ENCODE measurements around the gene CD6. TPM values are rescaled to one million over a fixed set of nuclear protein-coding genes. Genes with fewer than 3 reads are reported as not detected.

CD6 gene
- total and polyA plus RNA-seq, 2 experiments from 2014 or later: 0.03 TPM; not detected in 1

DNA sequence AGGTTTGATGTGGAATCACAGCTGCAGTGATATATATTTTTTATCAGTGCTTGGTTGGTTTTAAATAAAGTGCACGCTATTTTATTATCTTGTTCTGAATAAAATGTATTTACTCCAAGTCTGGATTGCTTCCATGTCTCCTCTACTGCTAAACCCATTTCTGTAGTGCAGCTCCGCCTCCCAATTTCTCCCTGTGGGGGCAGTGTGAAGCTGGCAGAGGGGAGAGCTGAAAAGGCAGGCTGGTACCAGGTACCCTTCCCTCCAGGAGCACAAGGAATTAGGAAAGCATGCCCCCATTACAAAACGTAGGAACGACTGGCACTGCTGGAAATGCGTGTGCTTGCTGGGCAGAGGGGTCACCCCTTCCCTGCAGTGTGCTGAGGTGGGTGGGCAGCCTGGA lies 48.2 kb upstream of the CD6 start:
- no peak overlapping the region for H3K4me2 ChIP-seq
- TF ChIP-seq EZH2 (IDR thresholded peaks at IDR 0.05; ENCODE audit: borderline replicate concordance): no peak
- no peak for TF ChIP-seq EZH2phosphoT487 (IDR thresholded peaks at IDR 0.05; ENCODE audit: low read depth, severe bottlenecking, unreplicated experiment)
- TF ChIP-seq, protein P1, sequence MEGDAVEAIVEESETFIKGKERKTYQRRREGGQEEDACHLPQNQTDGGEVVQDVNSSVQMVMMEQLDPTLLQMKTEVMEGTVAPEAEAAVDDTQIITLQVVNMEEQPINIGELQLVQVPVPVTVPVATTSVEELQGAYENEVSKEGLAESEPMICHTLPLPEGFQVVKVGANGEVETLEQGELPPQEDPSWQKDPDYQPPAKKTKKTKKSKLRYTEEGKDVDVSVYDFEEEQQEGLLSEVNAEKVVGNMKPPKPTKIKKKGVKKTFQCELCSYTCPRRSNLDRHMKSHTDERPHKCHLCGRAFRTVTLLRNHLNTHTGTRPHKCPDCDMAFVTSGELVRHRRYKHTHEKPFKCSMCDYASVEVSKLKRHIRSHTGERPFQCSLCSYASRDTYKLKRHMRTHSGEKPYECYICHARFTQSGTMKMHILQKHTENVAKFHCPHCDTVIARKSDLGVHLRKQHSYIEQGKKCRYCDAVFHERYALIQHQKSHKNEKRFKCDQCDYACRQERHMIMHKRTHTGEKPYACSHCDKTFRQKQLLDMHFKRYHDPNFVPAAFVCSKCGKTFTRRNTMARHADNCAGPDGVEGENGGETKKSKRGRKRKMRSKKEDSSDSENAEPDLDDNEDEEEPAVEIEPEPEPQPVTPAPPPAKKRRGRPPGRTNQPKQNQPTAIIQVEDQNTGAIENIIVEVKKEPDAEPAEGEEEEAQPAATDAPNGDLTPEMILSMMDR (IDR thresholded peaks at IDR 0.05; ENCODE audit: poor library complexity): no peak
- no peaks in the 10 kb centered on the region for H3K9me2 ChIP-seq (replicated peaks; ENCODE audit: insufficient read depth)
- no peaks in the 10 kb centered on the region for H4K20me1 ChIP-seq (ENCODE audit: insufficient read depth, poor library complexity, severe bottlenecking)
- no peaks in the 10 kb centered on the region for H3K27me3 ChIP-seq
- H3K4me3 ChIP-seq: no peak overlapping the region
- no peaks in the 10 kb centered on the region for H3K9me3 ChIP-seq (ENCODE audit: low read depth)
- no peak for DNase-seq (ENCODE audit: low spot score)
- no peak overlapping the region for H2AFZ ChIP-seq
- peaks cover 26% of the 10 kb centered on the region for H3K79me2 ChIP-seq
- no peaks in the 10 kb centered on the region for H3K36me3 ChIP-seq (replicated peaks; ENCODE audit: insufficient read depth, low read depth)
- H3K4me1 ChIP-seq (ENCODE audit: insufficient read depth): peaks cover 8% of the 10 kb centered on the region
- WGBS (ENCODE audit: low lambda C conversion rate, missing lambda C conversion rate): 84% methylated on average over 5 of the region's 5 CpGs
- H3K27ac ChIP-seq: no peak overlapping the region

DNA sequence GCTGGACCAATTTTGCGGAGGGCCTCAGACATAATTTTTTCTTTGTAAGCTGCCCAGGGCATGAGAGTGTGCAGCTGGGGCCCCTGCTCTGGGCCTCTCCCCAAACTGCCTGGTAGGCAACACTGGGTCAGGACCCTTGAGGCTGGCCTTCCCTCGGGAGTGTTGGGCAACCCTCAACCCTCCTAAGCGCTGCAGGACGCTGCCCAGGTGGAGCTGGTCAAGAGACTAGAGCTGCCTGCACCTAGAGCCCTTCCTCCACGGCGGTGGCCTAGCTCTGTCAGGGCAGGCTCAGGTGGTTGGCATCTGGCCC lies 47.7 kb upstream of the CD6 start:
- Histone ChIP-seq H3K9me2 (replicated peaks; ENCODE audit: insufficient read depth) (no peaks in the 10 kb centered on the region), H3K36me3 (replicated peaks; ENCODE audit: insufficient read depth, low read depth) (no peaks in the 10 kb centered on the region), H3K79me2 (peaks cover 21% of the 10 kb centered on the region), H3K4me3 (peak overlapping the region; percentile 94), H3K27me3 (no peaks in the 10 kb centered on the region), H3K9me3 (ENCODE audit: low read depth) (no peaks in the 10 kb centered on the region), H2AFZ (no peak overlapping the region), H3K4me1 (ENCODE audit: insufficient read depth) (peaks cover 8% of the 10 kb centered on the region), H3K4me2 (peak overlapping the region; percentile 98), H3K27ac (no peak overlapping the region), H4K20me1 (ENCODE audit: insufficient read depth, poor library complexity, severe bottlenecking) (no peaks in the 10 kb centered on the region)
- DNase-seq (ENCODE audit: low spot score): no peak
- WGBS (ENCODE audit: low lambda C conversion rate, missing lambda C conversion rate): 58% methylated on average over 6 of the region's 6 CpGs
- no peak for TF ChIP-seq EZH2phosphoT487 (IDR thresholded peaks at IDR 0.05; ENCODE audit: low read depth, severe bottlenecking, unreplicated experiment)
- TF ChIP-seq EZH2 (IDR thresholded peaks at IDR 0.05; ENCODE audit: borderline replicate concordance): no peak
- TF ChIP-seq, protein P1 (IDR thresholded peaks at IDR 0.05; ENCODE audit: poor library complexity): no peak

DNA sequence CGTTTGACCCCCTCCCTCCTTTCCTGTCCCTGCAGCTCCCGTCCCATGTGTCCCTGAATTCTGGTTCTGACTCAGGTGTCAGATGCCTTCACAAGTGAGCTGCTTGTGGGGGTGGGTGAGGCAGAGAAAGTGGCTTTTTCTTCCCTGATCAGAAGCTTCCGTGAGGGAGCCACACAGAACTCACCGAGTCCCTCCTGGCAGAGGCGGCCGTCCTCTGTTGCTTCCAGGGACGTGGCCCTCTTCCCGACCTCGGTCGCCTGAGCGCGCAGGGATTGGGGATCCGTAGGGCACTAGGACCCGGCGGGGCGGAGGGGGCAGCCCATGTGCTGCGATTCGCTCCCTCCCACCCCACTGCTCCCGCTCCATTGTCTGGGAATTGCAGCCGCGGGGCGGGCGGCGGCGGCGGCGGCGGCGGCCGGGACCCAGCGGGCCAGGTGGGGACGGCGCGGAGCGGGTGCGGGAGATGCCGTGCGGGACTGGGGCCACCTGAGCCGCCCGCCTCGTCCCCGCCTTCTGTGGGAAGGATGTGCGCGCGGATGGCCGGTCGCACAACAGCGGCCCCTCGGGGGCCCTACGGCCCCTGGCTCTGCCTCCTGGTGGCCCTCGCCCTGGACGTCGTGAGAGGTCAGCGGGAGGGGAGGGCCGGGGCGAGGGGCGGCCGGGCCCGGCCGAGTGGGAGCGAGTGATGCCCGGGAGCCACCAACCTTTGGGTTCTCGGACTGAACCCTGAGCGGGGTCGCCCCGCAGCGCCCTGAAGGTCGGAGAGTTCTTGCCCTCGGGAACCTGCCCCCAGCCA lies 47.2 kb upstream of the CD6 start, which contains the start of gene TMEM132A:
Gene TMEM132A (plus strand): TSS at position 351 of the 796 bp plus-strand sequence. CDS start 174 bp downstream, at position 525.
- Histone ChIP-seq H3K9me3 (ENCODE audit: low read depth) (no peaks in the 10 kb centered on the region), H3K4me1 (ENCODE audit: insufficient read depth) (peaks cover 5% of the 10 kb centered on the region), H3K4me3 (peak within 1 kb of the TSS; percentile 94), H2AFZ (peak within 1 kb of the TSS; percentile 94), H3K27ac (no peak within 1 kb of the TSS), H3K9me2 (replicated peaks; ENCODE audit: insufficient read depth) (no peaks in the 10 kb centered on the region), H3K4me2 (peak within 1 kb of the TSS; percentile 98), H3K36me3 (replicated peaks; ENCODE audit: insufficient read depth, low read depth) (no peaks in the 10 kb centered on the region), H3K79me2 (peaks cover 18% of the 10 kb centered on the region), H4K20me1 (ENCODE audit: insufficient read depth, poor library complexity, severe bottlenecking) (no peaks in the 10 kb centered on the region), H3K27me3 (no peaks in the 10 kb centered on the region)
- peak; percentile 84 for DNase-seq (ENCODE audit: low spot score)
- TF ChIP-seq, protein P1 (IDR thresholded peaks at IDR 0.05; ENCODE audit: poor library complexity): no peak
- TF ChIP-seq EZH2 (IDR thresholded peaks at IDR 0.05; ENCODE audit: borderline replicate concordance) (no peak), EZH2phosphoT487 (IDR thresholded peaks at IDR 0.05; ENCODE audit: low read depth, severe bottlenecking, unreplicated experiment) (no peak)
- WGBS (ENCODE audit: low lambda C conversion rate, missing lambda C conversion rate): 3% methylated on average over 19 of the region's 69 CpGs
